ENCODE measurements around the gene RAB31.

Gene RAB31

GRCh38 chr18:9823805-9824473, 115.8 kb downstream of the RAB31 start:
- peak; percentile 40; the same call in 1 of the 2 replicates for TF ChIP-seq GATA2 (IDR thresholded peaks at IDR 0.05; ENCODE audit: low read depth, low read length)
- TF ChIP-seq GATA3 (IDR thresholded peaks at IDR 0.05; ENCODE audit: low read depth, low read length) = no peak

- no peak for TF ChIP-seq GATA3 (IDR thresholded peaks at IDR 0.05; ENCODE audit: low read depth, low read length)
- TF ChIP-seq GATA2 (IDR thresholded peaks at IDR 0.05; ENCODE audit: low read depth, low read length) = no peak
Measured at GRCh38 chr18:9824474-9824832, 116.4 kb downstream of the RAB31 start.

GRCh38 chr18:9824952-9825371, 116.9 kb downstream of the RAB31 start:
- TF ChIP-seq GATA2 (IDR thresholded peaks at IDR 0.05; ENCODE audit: low read depth, low read length) (no peak), GATA3 (IDR thresholded peaks at IDR 0.05; ENCODE audit: low read depth, low read length) (no peak)

- TF ChIP-seq GATA3 (IDR thresholded peaks at IDR 0.05; ENCODE audit: low read depth, low read length) = no peak
- TF ChIP-seq GATA2 (IDR thresholded peaks at IDR 0.05; ENCODE audit: low read depth, low read length) = no peak
Measured at GRCh38 chr18:9825571-9826073, 117.5 kb downstream of the RAB31 start.

- TF ChIP-seq GATA2 (IDR thresholded peaks at IDR 0.05; ENCODE audit: low read depth, low read length) = no peak
- no peak for TF ChIP-seq GATA3 (IDR thresholded peaks at IDR 0.05; ENCODE audit: low read depth, low read length)
Measured at GRCh38 chr18:9826685-9827084, 118.6 kb downstream of the RAB31 start.

GRCh38 chr18:9827211-9827792, 119.2 kb downstream of the RAB31 start:
- TF ChIP-seq GATA2 (IDR thresholded peaks at IDR 0.05; ENCODE audit: low read depth, low read length) = no peak
- TF ChIP-seq GATA3 (IDR thresholded peaks at IDR 0.05; ENCODE audit: low read depth, low read length) = no peak

- TF ChIP-seq GATA3 (IDR thresholded peaks at IDR 0.05; ENCODE audit: low read depth, low read length) (no peak), GATA2 (IDR thresholded peaks at IDR 0.05; ENCODE audit: low read depth, low read length) (no peak)
Measured at GRCh38 chr18:9827793-9828505, 119.8 kb downstream of the RAB31 start.

GRCh38 chr18:9828506-9829396, 120.7 kb downstream of the RAB31 start:
- TF ChIP-seq GATA3 (IDR thresholded peaks at IDR 0.05; ENCODE audit: low read depth, low read length) (no peak), GATA2 (IDR thresholded peaks at IDR 0.05; ENCODE audit: low read depth, low read length) (no peak)

GRCh38 chr18:9829397-9829712, 121.3 kb downstream of the RAB31 start:
- TF ChIP-seq GATA3 (IDR thresholded peaks at IDR 0.05; ENCODE audit: low read depth, low read length) = no peak

- TF ChIP-seq GATA3 (IDR thresholded peaks at IDR 0.05; ENCODE audit: low read depth, low read length) (no peak), GATA2 (IDR thresholded peaks at IDR 0.05; ENCODE audit: low read depth, low read length) (no peak)
Measured at GRCh38 chr18:9831036-9831722, 123.1 kb downstream of the RAB31 start.

- no peak for TF ChIP-seq GATA3 (IDR thresholded peaks at IDR 0.05; ENCODE audit: low read depth, low read length)
- no peak for TF ChIP-seq GATA2 (IDR thresholded peaks at IDR 0.05; ENCODE audit: low read depth, low read length)
Measured at GRCh38 chr18:9831723-9832199, 123.7 kb downstream of the RAB31 start.

- TF ChIP-seq GATA2 (IDR thresholded peaks at IDR 0.05; ENCODE audit: low read depth, low read length) (no peak), GATA3 (IDR thresholded peaks at IDR 0.05; ENCODE audit: low read depth, low read length) (no peak)
Measured at GRCh38 chr18:9832871-9833270, 124.8 kb downstream of the RAB31 start.

GRCh38 chr18:9834551-9834950, 126.5 kb downstream of the RAB31 start:
- TF ChIP-seq GATA3 (IDR thresholded peaks at IDR 0.05; ENCODE audit: low read depth, low read length) = no peak
